Tibial nerve (tissue), 3 donors: Measurements from ENCODE around the gene KAT6B.

Experiments
- POLR2A ChIP-seq, 2 donors: fragments of 450-650 bp; IDR thresholded peaks; one replicate each; pipeline ENCODE4 v1.6.1; 2017; ENCODE audit warnings: antibody characterized with exemption in 2 of 2, mild to moderate bottlenecking in 2 of 2, moderate library complexity in 2 of 2
- TF ChIP-seq, protein P1 (sequence below), 5 experiments: fragments of 200-600 bp in 3 of 5; fragments of 450-650 bp in 2 of 5; sonication (generic) in 3 of 5; IDR thresholded peaks; one replicate each; pipeline ENCODE4 v1.5.1; 2016 to 2019; ENCODE audit warnings: antibody characterized with exemption in 5 of 5, mild to moderate bottlenecking in 3 of 5, moderate library complexity in 2 of 5

DNA sequence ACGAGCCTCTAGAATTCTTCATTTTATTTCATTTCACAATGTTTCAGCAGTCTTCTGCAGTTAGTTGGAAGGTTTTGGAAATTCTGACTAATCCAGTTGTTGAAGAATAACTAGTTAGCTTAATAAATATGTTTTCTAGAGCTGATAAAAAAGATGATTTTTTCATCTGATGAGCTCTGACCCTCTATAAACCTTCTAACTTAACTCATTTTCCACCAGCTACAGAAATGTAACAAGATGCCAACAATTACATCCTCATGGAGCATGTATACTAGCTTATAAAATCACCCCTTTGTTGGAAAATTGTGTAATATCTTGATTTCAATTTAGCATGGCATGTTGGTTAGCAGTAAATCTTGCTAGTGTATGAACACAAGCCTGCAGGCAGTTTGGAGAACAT, 33.1 kb downstream of the KAT6B start:
- TF ChIP-seq POLR2A (IDR thresholded peaks at IDR 0.05): no peak
- TF ChIP-seq, protein P1, sequence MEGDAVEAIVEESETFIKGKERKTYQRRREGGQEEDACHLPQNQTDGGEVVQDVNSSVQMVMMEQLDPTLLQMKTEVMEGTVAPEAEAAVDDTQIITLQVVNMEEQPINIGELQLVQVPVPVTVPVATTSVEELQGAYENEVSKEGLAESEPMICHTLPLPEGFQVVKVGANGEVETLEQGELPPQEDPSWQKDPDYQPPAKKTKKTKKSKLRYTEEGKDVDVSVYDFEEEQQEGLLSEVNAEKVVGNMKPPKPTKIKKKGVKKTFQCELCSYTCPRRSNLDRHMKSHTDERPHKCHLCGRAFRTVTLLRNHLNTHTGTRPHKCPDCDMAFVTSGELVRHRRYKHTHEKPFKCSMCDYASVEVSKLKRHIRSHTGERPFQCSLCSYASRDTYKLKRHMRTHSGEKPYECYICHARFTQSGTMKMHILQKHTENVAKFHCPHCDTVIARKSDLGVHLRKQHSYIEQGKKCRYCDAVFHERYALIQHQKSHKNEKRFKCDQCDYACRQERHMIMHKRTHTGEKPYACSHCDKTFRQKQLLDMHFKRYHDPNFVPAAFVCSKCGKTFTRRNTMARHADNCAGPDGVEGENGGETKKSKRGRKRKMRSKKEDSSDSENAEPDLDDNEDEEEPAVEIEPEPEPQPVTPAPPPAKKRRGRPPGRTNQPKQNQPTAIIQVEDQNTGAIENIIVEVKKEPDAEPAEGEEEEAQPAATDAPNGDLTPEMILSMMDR (IDR thresholded peaks at IDR 0.05): no peak
